ENCODE measurements around the gene PTPRN2. TPM values are rescaled to one million over a fixed set of nuclear protein-coding genes. Genes with fewer than 3 reads are reported as not detected.

Gene PTPRN2
- total and polyA plus RNA-seq, 2 donors (not counting 1 experiment from before 2014, with no cell fraction given) = 0.54 to 1.2 TPM

DNA sequence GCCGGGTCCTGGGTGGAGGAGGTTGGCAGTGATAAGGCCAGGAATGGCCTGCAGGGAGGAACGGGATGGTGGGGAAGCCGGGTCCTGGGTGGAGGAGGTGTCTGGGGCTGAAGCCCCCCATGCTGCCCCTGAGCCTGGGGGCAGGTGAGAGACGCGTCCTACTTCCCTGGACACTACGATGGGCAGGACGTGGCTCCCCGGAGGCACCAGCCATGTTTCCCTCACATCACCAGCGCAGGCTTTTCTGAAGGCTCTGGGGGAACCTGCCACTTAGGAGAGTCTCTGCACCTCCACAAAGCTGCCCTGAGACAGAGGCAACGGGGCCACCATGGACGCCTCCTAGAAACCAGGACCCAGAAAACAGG, 926.0 kb downstream of the PTPRN2 start:
- Histone ChIP-seq H3K4me1 (ENCODE audit: control insufficient read depth, extremely low read depth, insufficient read depth, low read length) (no peaks in the 10 kb centered on the region), H2AFZ (ENCODE audit: low read length) (no peak overlapping the region), H3K27ac (ENCODE audit: insufficient read depth, low read length) (no peak overlapping the region), H3K4me2 (ENCODE audit: extremely low read depth, insufficient read depth, low read length) (no peak overlapping the region), H3K9ac (ENCODE audit: insufficient read depth, low read length) (no peak overlapping the region), H3K27me3 (ENCODE audit: control insufficient read depth, insufficient read depth, low read length) (no peaks in the 10 kb centered on the region), H4K20me1 (ENCODE audit: control insufficient read depth, extremely low read depth, insufficient read depth, low read length) (no peaks in the 10 kb centered on the region), H3K9me3 (ENCODE audit: control insufficient read depth, insufficient read depth, low read depth, low read length) (no peaks in the 10 kb centered on the region), H3K79me2 (ENCODE audit: control insufficient read depth, insufficient read depth, low read length) (no peaks in the 10 kb centered on the region), H3K4me3 (replicated peaks in 1 of 4; ENCODE audit: control extremely low read depth in 1 of 4, insufficient read depth in 1 of 4, low read depth in 3 of 4, low read length in 4 of 4) (no peak overlapping the region), H3K36me3 (ENCODE audit: control insufficient read depth, insufficient read depth, low read length) (no peaks in the 10 kb centered on the region)
- TF ChIP-seq CTCF (conservative IDR thresholded peaks at IDR 0.05 in 1 of 2, IDR thresholded peaks at IDR 0.05 in 1 of 2; ENCODE audit: low read depth in 1 of 2, low read length in 2 of 2) (no peak), EZH2 (IDR thresholded peaks at IDR 0.05; ENCODE audit: low read length, missing control alignments) (no peak)
- DNase-seq (ENCODE audit: low read depth in 2 of 2) = no peak

DNA sequence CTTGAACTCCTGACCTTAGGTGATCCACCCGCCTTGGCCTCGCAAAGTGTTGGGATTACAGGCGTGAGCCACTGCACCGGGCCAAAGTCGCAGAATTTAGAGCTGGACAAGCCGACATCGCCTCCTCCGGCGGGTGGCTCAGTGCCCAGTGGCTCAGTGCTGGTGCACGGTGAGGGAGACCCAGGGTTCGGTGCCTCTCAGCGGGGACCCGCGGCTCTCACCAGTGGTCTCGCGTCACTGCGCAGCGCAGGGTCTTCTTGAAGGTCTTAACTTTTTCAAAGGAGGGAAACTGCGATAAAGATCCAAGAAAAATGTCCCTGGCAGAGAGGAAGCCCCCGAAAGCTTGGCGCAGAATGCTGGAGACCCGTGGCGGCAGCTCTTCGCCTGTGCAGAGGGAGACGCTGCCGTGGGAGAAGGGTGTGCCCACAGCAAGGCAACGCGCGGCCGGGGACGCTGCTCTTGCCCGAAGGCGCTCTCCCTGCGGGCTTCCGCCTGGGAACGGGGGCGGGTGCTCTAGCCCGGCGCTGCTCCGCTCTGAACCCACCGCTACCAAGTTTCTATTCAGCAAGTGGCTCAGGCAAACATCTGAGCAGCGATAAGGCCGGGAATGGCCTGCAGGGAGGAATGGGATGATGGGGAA, 926.5 kb downstream of the PTPRN2 start:
- Histone ChIP-seq H3K36me3 (ENCODE audit: control insufficient read depth, insufficient read depth, low read length) (no peaks in the 10 kb centered on the region), H3K27me3 (ENCODE audit: control insufficient read depth, insufficient read depth, low read length) (no peaks in the 10 kb centered on the region), H3K27ac (ENCODE audit: insufficient read depth, low read length) (no peak overlapping the region), H3K4me2 (ENCODE audit: extremely low read depth, insufficient read depth, low read length) (no peak overlapping the region), H4K20me1 (ENCODE audit: control insufficient read depth, extremely low read depth, insufficient read depth, low read length) (no peaks in the 10 kb centered on the region), H3K9me3 (ENCODE audit: control insufficient read depth, insufficient read depth, low read depth, low read length) (no peaks in the 10 kb centered on the region), H3K9ac (ENCODE audit: insufficient read depth, low read length) (no peak overlapping the region), H3K79me2 (ENCODE audit: control insufficient read depth, insufficient read depth, low read length) (no peaks in the 10 kb centered on the region), H3K4me3 (replicated peaks in 1 of 4; ENCODE audit: control extremely low read depth in 1 of 4, insufficient read depth in 1 of 4, low read depth in 3 of 4, low read length in 4 of 4) (no peak overlapping the region), H2AFZ (ENCODE audit: low read length) (no peak overlapping the region), H3K4me1 (ENCODE audit: control insufficient read depth, extremely low read depth, insufficient read depth, low read length) (no peaks in the 10 kb centered on the region)
- no peak for DNase-seq (ENCODE audit: low read depth in 2 of 2)
- no peak for TF ChIP-seq EZH2 (IDR thresholded peaks at IDR 0.05; ENCODE audit: low read length, missing control alignments)
- no peak for TF ChIP-seq CTCF (conservative IDR thresholded peaks at IDR 0.05 in 1 of 2, IDR thresholded peaks at IDR 0.05 in 1 of 2; ENCODE audit: low read depth in 1 of 2, low read length in 2 of 2)

DNA sequence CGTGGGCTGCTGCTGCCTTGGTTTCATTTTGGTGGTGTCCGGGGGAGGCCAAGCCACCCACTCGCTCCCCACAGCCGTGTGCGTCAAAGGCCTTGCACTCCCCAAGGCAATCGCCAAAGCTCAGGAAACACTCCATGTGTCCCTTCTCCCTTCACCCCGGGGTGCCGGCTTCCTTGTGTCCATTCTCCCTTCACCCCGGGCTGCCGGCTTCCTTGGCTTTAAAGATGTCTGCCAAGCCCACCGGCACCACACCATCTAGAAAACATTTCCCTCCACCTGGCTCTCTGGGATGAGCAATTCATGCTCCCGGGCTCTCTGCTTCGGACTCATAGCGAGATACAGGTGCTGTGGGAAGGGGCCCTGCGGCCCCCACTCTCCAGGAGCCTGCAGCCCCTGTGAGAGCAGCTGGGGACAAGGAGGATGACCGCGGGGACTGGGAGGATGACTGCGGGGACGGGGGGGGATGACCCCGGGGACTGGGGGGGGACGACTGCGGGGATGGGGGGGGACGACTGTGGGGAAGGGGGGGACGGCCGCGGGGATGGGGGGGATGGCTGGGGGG, 928.7 kb downstream of the PTPRN2 start:
- Histone ChIP-seq H2AFZ (ENCODE audit: low read length) (no peak overlapping the region), H3K4me2 (ENCODE audit: extremely low read depth, insufficient read depth, low read length) (no peak overlapping the region), H3K4me1 (ENCODE audit: control insufficient read depth, extremely low read depth, insufficient read depth, low read length) (no peaks in the 10 kb centered on the region), H3K27ac (ENCODE audit: insufficient read depth, low read length) (no peak overlapping the region), H4K20me1 (ENCODE audit: control insufficient read depth, extremely low read depth, insufficient read depth, low read length) (no peaks in the 10 kb centered on the region), H3K9me3 (ENCODE audit: control insufficient read depth, insufficient read depth, low read depth, low read length) (no peaks in the 10 kb centered on the region), H3K27me3 (ENCODE audit: control insufficient read depth, insufficient read depth, low read length) (no peaks in the 10 kb centered on the region), H3K79me2 (ENCODE audit: control insufficient read depth, insufficient read depth, low read length) (no peaks in the 10 kb centered on the region), H3K4me3 (replicated peaks in 1 of 4; ENCODE audit: control extremely low read depth in 1 of 4, insufficient read depth in 1 of 4, low read depth in 3 of 4, low read length in 4 of 4) (no peak overlapping the region), H3K36me3 (ENCODE audit: control insufficient read depth, insufficient read depth, low read length) (no peaks in the 10 kb centered on the region), H3K9ac (ENCODE audit: insufficient read depth, low read length) (no peak overlapping the region)
- no peak for DNase-seq (ENCODE audit: low read depth in 2 of 2)
- TF ChIP-seq EZH2 (IDR thresholded peaks at IDR 0.05; ENCODE audit: low read length, missing control alignments) (no peak), CTCF (conservative IDR thresholded peaks at IDR 0.05 in 1 of 2, IDR thresholded peaks at IDR 0.05 in 1 of 2; ENCODE audit: low read depth in 1 of 2, low read length in 2 of 2) (no peak)

Data from fibroblast of lung (primary cell).